ENCODE results near the gene ZNF536. TPM values are rescaled to one million over a fixed set of nuclear protein-coding genes. Genes with fewer than 3 reads are reported as not detected.

Gene ZNF536
- total and polyA plus RNA-seq, 10 of the 15 experiments (the other 5 are each of a cell fraction or from before 2014, with no cell fraction given): not detected

DNA sequence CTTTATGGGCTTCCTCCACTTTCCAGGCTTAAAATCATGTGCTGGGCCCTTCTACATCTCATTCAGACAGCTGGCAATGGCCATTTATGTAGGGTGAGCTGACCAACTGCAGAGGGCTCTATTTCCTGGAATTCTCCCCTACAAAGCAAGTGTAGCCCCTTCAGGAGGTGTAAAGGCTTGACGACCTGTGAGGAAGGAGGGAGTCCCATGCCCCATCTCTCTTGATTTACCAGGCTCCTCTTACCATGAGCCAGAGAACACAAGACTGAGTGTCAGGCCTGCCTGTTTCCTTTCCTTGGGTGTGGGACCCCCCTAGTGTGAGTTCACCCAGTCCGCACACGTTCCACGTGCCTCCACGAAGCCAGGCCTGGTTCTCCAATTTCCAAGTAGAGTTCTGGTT, 16.6 kb downstream of the ZNF536 start (continued):
- TF ChIP-seq SMAD5 (IDR thresholded peaks at IDR 0.05; ENCODE audit: low read depth) (no peak), IRF4 (IDR thresholded peaks at IDR 0.05; ENCODE audit: low read depth, low read length) (no peak)

DNA sequence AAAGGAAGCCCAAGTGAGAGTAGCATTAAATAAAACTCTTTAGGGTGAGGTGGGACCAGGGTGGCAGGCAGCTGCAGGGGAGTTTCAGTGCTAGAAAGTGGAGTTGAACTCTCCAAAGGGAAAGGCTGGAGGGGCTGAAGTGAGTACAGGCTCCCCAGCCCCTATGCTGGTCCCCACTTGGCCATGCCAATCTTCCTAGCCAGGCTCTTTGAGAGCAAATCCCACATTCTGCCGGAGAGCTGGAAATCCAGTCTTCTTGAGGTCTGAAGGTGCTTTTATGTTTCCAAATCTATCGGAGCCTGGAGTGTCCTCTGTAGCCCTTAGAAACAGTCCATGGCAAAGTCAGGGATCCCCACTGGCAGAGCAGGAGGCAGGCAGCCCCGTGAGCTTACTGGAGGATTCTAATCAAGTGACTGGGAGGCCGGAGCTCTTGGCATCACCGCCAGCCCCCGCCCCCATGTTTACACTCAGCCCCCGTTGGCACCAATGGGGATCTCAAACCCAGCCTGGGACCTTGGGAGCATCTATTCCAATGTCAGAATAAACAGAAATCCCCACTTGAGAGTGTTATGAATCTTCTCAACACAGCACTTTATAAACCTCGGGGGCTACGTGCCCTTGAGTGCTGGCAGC, 18.3 kb downstream of the ZNF536 start:
- ChIA-PET RAD21 (ENCODE audit: unreplicated experiment) (no interaction called here), SMC1A (ENCODE audit: uncharacterized antibody, unreplicated experiment) (no interaction called here), POLR2A (no interaction called here), CTCF (no interaction called here)
- Histone ChIP-seq H2AFZ (ENCODE audit: control insufficient read depth, low read depth, low read length) (no peak overlapping the region), H3K4me3 (no peak overlapping the region), H3K27me3 (replicated peaks in 1 of 2; ENCODE audit: control insufficient read depth in 2 of 2, insufficient read depth in 2 of 2, low read length in 1 of 2) (no peaks in the 10 kb centered on the region), H3K36me3 (ENCODE audit: control insufficient read depth in 2 of 2, insufficient read depth in 2 of 2, low read length in 1 of 2) (no peaks in the 10 kb centered on the region), H3K4me1 (ENCODE audit: control insufficient read depth, insufficient read depth, low read length) (no peaks in the 10 kb centered on the region), H3K79me2 (ENCODE audit: control insufficient read depth, insufficient read depth, low read length) (no peaks in the 10 kb centered on the region), H3K9ac (ENCODE audit: control insufficient read depth, insufficient read depth, low read length) (no peak overlapping the region), H3K4me2 (ENCODE audit: control insufficient read depth, insufficient read depth) (no peak overlapping the region), H3K9me3 (replicated peaks; ENCODE audit: control insufficient read depth, insufficient read depth, low read length) (no peaks in the 10 kb centered on the region), H3K27ac (ENCODE audit: control insufficient read depth, insufficient read depth) (no peak overlapping the region), H4K20me1 (ENCODE audit: control insufficient read depth, insufficient read depth) (no peaks in the 10 kb centered on the region)
- ATAC-seq (no peak), DNase-seq (ENCODE audit: low read depth, low spot score) (no peak), FAIRE-seq (no peak)
- in situ Hi-C loops (cut with MboI): no loop called here
- TF ChIP-seq HDAC2 (IDR thresholded peaks at IDR 0.05): no peak
- no peak for TF ChIP-seq BMI1 (IDR thresholded peaks at IDR 0.05; ENCODE audit: borderline replicate concordance)
- no peak for TF ChIP-seq MYB (IDR thresholded peaks at IDR 0.05; ENCODE audit: borderline replicate concordance, low read depth, low read length)
- no peak for TF ChIP-seq BACH1 (IDR thresholded peaks at IDR 0.05; ENCODE audit: borderline replicate concordance)
- no peak for TF ChIP-seq TCF7 (IDR thresholded peaks at IDR 0.05; ENCODE audit: borderline replicate concordance)
- no peak for TF ChIP-seq SUZ12 (IDR thresholded peaks at IDR 0.05; ENCODE audit: unreplicated experiment)
- no peak for TF ChIP-seq MEF2A (IDR thresholded peaks at IDR 0.05; ENCODE audit: insufficient read depth, low read depth, low read length)
- TF ChIP-seq RB1 (IDR thresholded peaks at IDR 0.05; ENCODE audit: borderline replicate concordance): no peak
- no peak for TF ChIP-seq FOXM1 (IDR thresholded peaks at IDR 0.05; ENCODE audit: low read depth, low read length)
- TF ChIP-seq MLLT1 (IDR thresholded peaks at IDR 0.05): no peak
- no peak for TF ChIP-seq EED (IDR thresholded peaks at IDR 0.05; ENCODE audit: low read depth)
- intact Hi-C loops (cut with micrococcal nuclease; ENCODE audit: unreplicated experiment): no loop called here
- WGBS (ENCODE audit: insufficient coverage, insufficient replicate concordance, low lambda C conversion rate, missing lambda C conversion rate): 16% methylated on average over 9 of the region's 9 CpGs
- BruUV-seq (replicated peaks): no TSS peak
